GM13976 (cell line): ENCODE results near the gene MRPL46.
A peak's percentile ranks its signal among the peaks of the same experiment; 100 is the strongest.

ENCODE experiments used
- DNase-seq: peaks from one replicate; pipeline ENCODE4 v3.0.0; 2012; ENCODE audit warnings: low spot score
- CTCF ChIP-seq: IDR thresholded peaks from 2 replicates; pipeline ENCODE4 v1.5.1; 2012; ENCODE audit warnings: borderline replicate concordance, mild to moderate bottlenecking; ENCODE audit not compliant: insufficient read depth; ENCODE audit errors: extremely low read depth, missing control alignments, control extremely low read depth
- in situ Hi-C: fragments of 300-500 bp; cut with MboI; formaldehyde crosslinking; loops from one replicate; pipeline ENCODE4 v1.12.0; 2022; ENCODE audit warnings: low sequenced_read_pairs, mixed read lengths, inconsistent platforms; ENCODE audit not compliant: unreplicated experiment

MRPL46 gene

GRCh38 chr15:88450125-88450798, 16.9 kb downstream of the MRPL46 start:
- in situ Hi-C loops, result no loop called here
- DNase-seq, result peak; percentile 75
- TF ChIP-seq CTCF, result peak; percentile 70

- in situ Hi-C loops, result no loop called here
- no peak for TF ChIP-seq CTCF
- no peak for DNase-seq
Measured at GRCh38 chr15:88449581-88449980, 17.6 kb downstream of the MRPL46 start.

- TF ChIP-seq CTCF, result no peak
- in situ Hi-C loops, result no loop called here
Measured at GRCh38 chr15:88448991-88449461, 18.2 kb downstream of the MRPL46 start.

GRCh38 chr15:88447741-88448140, 19.4 kb downstream of the MRPL46 start:
- DNase-seq, result no peak
- in situ Hi-C loops, result no loop called here
- no peak for TF ChIP-seq CTCF

More at GRCh38 chr15:88448991-88449461, 18.2 kb downstream of the MRPL46 start:
- no peak for DNase-seq

GRCh38 chr15:88447206-88447605, 20.0 kb downstream of the MRPL46 start:
- no peak for DNase-seq
- in situ Hi-C loops, result no loop called here
- no peak for TF ChIP-seq CTCF

- in situ Hi-C loops, result no loop called here
- DNase-seq, result no peak
- TF ChIP-seq CTCF, result no peak
Measured at GRCh38 chr15:88441076-88441730, 26.0 kb downstream of the MRPL46 start.

- DNase-seq, result no peak
- in situ Hi-C loops, result no loop called here
- TF ChIP-seq CTCF, result no peak
Measured at GRCh38 chr15:88440021-88440420, 27.2 kb downstream of the MRPL46 start.
